Anterior cingulate cortex (tissue), 58 donors: Measurements from ENCODE around the gene DAO.
"Not testable (repeated sequence)": the region's sequence is repeated elsewhere in the genome, so short reads cannot be mapped to it uniquely, and the experiment has no call there.

Source experiments
- DNase-seq, 58 donors: peaks; one replicate each; lab custom pipeline; 2025; lab: John Stamatoyannopoulos, UW

The DAO gene

GRCh38 chr12:108847705-108848104 lies 32.2 kb upstream of the DAO start:
- DNase-seq, result no peak

GRCh38 chr12:108849660-108850059 lies 30.2 kb upstream of the DAO start:
- no peak for DNase-seq

GRCh38 chr12:108850854-108851573 lies 28.9 kb upstream of the DAO start:
- DNase-seq, result peak in 28 of 58 donors; percentile 13 to 69 (median 27)

- no peak for DNase-seq
Observed at GRCh38 chr12:108852674-108853309, 27.1 kb upstream of the DAO start.

- DNase-seq, result no peak
Observed at GRCh38 chr12:108853426-108853825, 26.5 kb upstream of the DAO start.

- DNase-seq, result no peak
Observed at GRCh38 chr12:108853981-108854446, 25.9 kb upstream of the DAO start.

- DNase-seq, result no peak
Observed at GRCh38 chr12:108854451-108855283, 25.2 kb upstream of the DAO start.

- DNase-seq, result no peak
Observed at GRCh38 chr12:108855284-108856169, 24.4 kb upstream of the DAO start.

GRCh38 chr12:108856170-108856427 lies 23.8 kb upstream of the DAO start:
- peak in 4 of 58 donors; percentile 22 to 30 (median 26) for DNase-seq

GRCh38 chr12:108856428-108857157 lies 23.3 kb upstream of the DAO start:
- peak in 33 of 58 donors; percentile 19 to 70 (median 44) for DNase-seq

- DNase-seq, result peak in 2 of 58 donors; percentile 44 to 55
Observed at GRCh38 chr12:108857158-108857407, 22.8 kb upstream of the DAO start.

- peak in 4 of 58 donors; percentile 6 to 26 (median 22) for DNase-seq
Observed at GRCh38 chr12:108858311-108859074, 21.4 kb upstream of the DAO start.

GRCh38 chr12:108859141-108859922 lies 20.6 kb upstream of the DAO start:
- not testable (repeated sequence) for DNase-seq

- DNase-seq, result no peak
Observed at GRCh38 chr12:108859923-108860291, 20.0 kb upstream of the DAO start.

- no peak for DNase-seq
Observed at GRCh38 chr12:108860443-108860842, 19.4 kb upstream of the DAO start.

- DNase-seq, result peak in 3 of 58 donors; percentile 10 to 32 (median 16)
Observed at GRCh38 chr12:108861878-108862587, 17.9 kb upstream of the DAO start.

GRCh38 chr12:108862588-108862959 lies 17.3 kb upstream of the DAO start:
- DNase-seq, result no peak

GRCh38 chr12:108865169-108865568 lies 14.7 kb upstream of the DAO start:
- DNase-seq, result no peak
